H1 (cell line): ENCODE results near the gene MPZ. TPM values are rescaled to one million over a fixed set of nuclear protein-coding genes. Genes with fewer than 3 reads are reported as not detected.

Experiments
- CTCF ChIA-PET: fragments of 300-600 bp; sonication (Branson Sonifier 250); formaldehyde crosslinking; loops from one replicate; lab custom pipeline; 2021; ENCODE audit not compliant: partially characterized antibody; lab: Charles Lee
- POLR2A ChIA-PET: fragments of 300-600 bp; sonication (Branson Sonifier 250); formaldehyde crosslinking; loops from one replicate; lab custom pipeline; 2021; ENCODE audit warnings: inconsistent platforms; ENCODE audit not compliant: partially characterized antibody; lab: Charles Lee
- DNase-seq, 2 experiments: peaks; one replicate each; pipeline versions ENCODE4 v3.0.0 to v3.0.0-alpha.2; 2010 to 2022; ENCODE audit warnings: low spot score in 2 of 2, low read depth in 1 of 2, mixed read lengths in 1 of 2
- FAIRE-seq: peaks from 2 replicates; lab custom pipeline; 2011; peaks lifted over from hg19 to GRCh38; lab: Jason Lieb, UNC
- H2AFZ ChIP-seq: 2 replicates; pipeline ENCODE4 v1.8.1; 2012; ENCODE audit warnings: low read length, inconsistent platforms
- H2AK5ac ChIP-seq: 2 replicates; pipeline ENCODE4 v1.6.1; 2013; ENCODE audit warnings: low read depth, low read length
- H2BK120ac ChIP-seq: replicated peaks from 2 replicates; pipeline ENCODE3; 2013; ENCODE audit warnings: low read depth, low read length, inconsistent platforms
- H2BK12ac ChIP-seq: 2 replicates; pipeline ENCODE4 v1.6.1; 2013; ENCODE audit warnings: low read depth, low read length
- H2BK15ac ChIP-seq: 2 replicates; pipeline ENCODE4 v1.6.1; 2013; ENCODE audit warnings: low read length
- H2BK20ac ChIP-seq: 2 replicates; pipeline ENCODE4 v1.6.1; 2013; ENCODE audit warnings: low read length
- H2BK5ac ChIP-seq: 2 replicates; pipeline ENCODE4 v1.6.1; 2013; ENCODE audit warnings: low read depth, low read length
- H3K14ac ChIP-seq: 2 replicates; pipeline ENCODE4 v1.6.1; 2013; ENCODE audit warnings: inconsistent platforms; ENCODE audit not compliant: insufficient read length
- H3K18ac ChIP-seq: 2 replicates; pipeline ENCODE4 v1.6.1; 2013; ENCODE audit warnings: low read length; ENCODE audit errors: extremely low read depth
- H3K23ac ChIP-seq: 2 replicates; pipeline ENCODE4 v1.6.1; 2013; ENCODE audit warnings: inconsistent platforms; ENCODE audit not compliant: insufficient read length
- H3K23me2 ChIP-seq: 2 replicates; pipeline ENCODE4 v1.6.1; 2013; ENCODE audit warnings: low read depth, low read length
- H3K27ac ChIP-seq: 2 replicates; pipeline ENCODE4 v1.6.1; 2011; ENCODE audit warnings: low read depth, low read length, inconsistent platforms
- H3K27me3 ChIP-seq, 4 experiments: replicated peaks in 1 of 4; 1 replicate in 1 of 4; 2 replicates in 3 of 4; pipeline versions ENCODE4 v1.6.1 to v1.8.1; 2011 to 2013; ENCODE audit warnings: low read length in 3 of 4, mild to moderate bottlenecking in 3 of 4, inconsistent platforms in 2 of 4, mixed read lengths in 2 of 4, moderate library complexity in 1 of 4; ENCODE audit not compliant: control insufficient read depth in 3 of 4, insufficient read depth in 3 of 4; ENCODE audit errors: extremely low read depth in 1 of 4
- H3K36me3 ChIP-seq, 4 experiments: 2 replicates each; pipeline versions ENCODE4 v1.6.1 to v1.8.1; 2011 to 2013; ENCODE audit warnings: mild to moderate bottlenecking in 4 of 4, low read length in 3 of 4, moderate library complexity in 2 of 4, control low read depth in 1 of 4, inconsistent platforms in 1 of 4; ENCODE audit not compliant: insufficient read depth in 4 of 4, control insufficient read depth in 2 of 4
- H3K4ac ChIP-seq: replicated peaks from 2 replicates; pipeline ENCODE3; 2013; ENCODE audit warnings: low read length, low read depth, mixed read lengths, inconsistent platforms; ENCODE audit not compliant: insufficient read length
- H3K4me1 ChIP-seq, 4 experiments: replicated peaks in 1 of 4; 1 replicate in 1 of 4; 2 replicates in 3 of 4; pipeline versions ENCODE4 v1.6.1 to v1.8.1; 2011 to 2013; ENCODE audit warnings: low read length in 3 of 4, inconsistent platforms in 2 of 4, mixed read lengths in 1 of 4; ENCODE audit not compliant: insufficient read depth in 4 of 4, control insufficient read depth in 3 of 4
- H3K4me2 ChIP-seq, 2 experiments: 2 replicates each; pipeline versions ENCODE4 v1.6.1 to v1.8.1; 2011 to 2013; ENCODE audit warnings: low read depth in 2 of 2, low read length in 2 of 2, control low read depth in 1 of 2, inconsistent platforms in 1 of 2, mild to moderate bottlenecking in 1 of 2; ENCODE audit not compliant: insufficient read depth in 1 of 2
- H3K4me3 ChIP-seq, 4 experiments: fragments of 200-600, 300-600 bp in 1 of 4; sonication (generic), shearing (Covaris generic), sonication (Bioruptor Twin) in 1 of 4; 2 replicates each; pipeline versions ENCODE4 v1.5.1 to v1.8.1; 2011 to 2016; ENCODE audit warnings: low read length in 4 of 4, low read depth in 3 of 4, control low read depth in 2 of 4, inconsistent platforms in 2 of 4, mild to moderate bottlenecking in 2 of 4, mixed read lengths in 1 of 4, moderate library complexity in 1 of 4; ENCODE audit not compliant: insufficient read depth in 2 of 4; ENCODE audit errors: extremely low read depth in 1 of 4
- H3K56ac ChIP-seq: replicated peaks from 2 replicates; pipeline ENCODE3; 2013; ENCODE audit warnings: low read depth, mild to moderate bottlenecking, mixed read lengths, low read length, inconsistent platforms; ENCODE audit not compliant: insufficient read length
- H3K79me1 ChIP-seq: 2 replicates; pipeline ENCODE4 v1.6.1; 2013; ENCODE audit warnings: low read depth, low read length, control low read depth
- H3K79me2 ChIP-seq, 2 experiments: 2 replicates each; pipeline versions ENCODE4 v1.6.1 to v1.8.1; 2012 to 2013; ENCODE audit warnings: low read length in 2 of 2, mild to moderate bottlenecking in 2 of 2, inconsistent platforms in 1 of 2; ENCODE audit not compliant: insufficient read depth in 2 of 2, control insufficient read depth in 1 of 2
- H3K9ac ChIP-seq, 4 experiments: replicated peaks in 1 of 4; 1 replicate in 1 of 4; 2 replicates in 3 of 4; pipeline versions ENCODE4 v1.6.1 to v1.8.1; 2011 to 2013; ENCODE audit warnings: low read depth in 3 of 4, low read length in 3 of 4, control low read depth in 2 of 4, mild to moderate bottlenecking in 2 of 4, moderate library complexity in 2 of 4, inconsistent platforms in 1 of 4; ENCODE audit errors: extremely low read depth in 1 of 4
- H3K9me3 ChIP-seq, 2 experiments: 2 replicates each; pipeline versions ENCODE4 v1.6.1 to v1.8.1; 2012 to 2013; ENCODE audit warnings: mild to moderate bottlenecking in 2 of 2, moderate library complexity in 2 of 2, control low read depth in 1 of 2, inconsistent platforms in 1 of 2, low read depth in 1 of 2, low read length in 1 of 2, mixed read lengths in 1 of 2; ENCODE audit not compliant: insufficient read depth in 2 of 2
- H4K20me1 ChIP-seq, 2 experiments: replicated peaks in 1 of 2; 2 replicates each; pipeline versions ENCODE3 to v1.8.1; 2011 to 2013; ENCODE audit warnings: inconsistent platforms in 2 of 2, low read length in 2 of 2, mild to moderate bottlenecking in 1 of 2; ENCODE audit not compliant: insufficient read depth in 2 of 2, control insufficient read depth in 1 of 2
- H4K5ac ChIP-seq: 2 replicates; pipeline ENCODE4 v1.6.1; 2013; ENCODE audit warnings: low read length, low read depth, mixed read lengths, inconsistent platforms; ENCODE audit not compliant: insufficient read length
- H4K8ac ChIP-seq: 2 replicates; pipeline ENCODE4 v1.8.0; 2013; ENCODE audit warnings: mild to moderate bottlenecking, moderate library complexity, low read length, inconsistent platforms; ENCODE audit not compliant: insufficient read depth; ENCODE audit errors: extremely low read depth
- H4K91ac ChIP-seq: replicated peaks from 2 replicates; pipeline ENCODE3; 2013; ENCODE audit warnings: low read length, mixed read lengths, inconsistent platforms; ENCODE audit not compliant: insufficient read length
- BCL11A ChIP-seq, 2 experiments: IDR thresholded peaks; one replicate each; pipeline ENCODE4 v1.6.1; 2011; ENCODE audit warnings: low read depth in 2 of 2, low read length in 2 of 2, mild to moderate bottlenecking in 2 of 2
- CBX8 ChIP-seq: fragments of 300-800, 300-1000 bp; sonication (generic); IDR thresholded peaks from 2 replicates; pipeline ENCODE4 v1.7.1; 2016; ENCODE audit warnings: low read depth, low read length, borderline replicate concordance
- EGR1 ChIP-seq: IDR thresholded peaks from 2 replicates; pipeline ENCODE4 v1.6.1; 2011; ENCODE audit warnings: low read depth, low read length, borderline replicate concordance
- GABPA ChIP-seq: IDR thresholded peaks from 2 replicates; pipeline ENCODE4 v1.6.1; 2011; ENCODE audit warnings: mild to moderate bottlenecking, low read length, moderate library complexity, borderline replicate concordance; ENCODE audit not compliant: insufficient read depth
- NANOG ChIP-seq: IDR thresholded peaks from 2 replicates; pipeline ENCODE4 v1.6.1; 2011; ENCODE audit warnings: low read length, low read depth, mild to moderate bottlenecking, inconsistent platforms; ENCODE audit not compliant: insufficient read depth, poor library complexity, severe bottlenecking
- RBBP5 ChIP-seq: IDR thresholded peaks from 2 replicates; pipeline ENCODE4 v1.7.1; 2012; ENCODE audit warnings: low read depth, mild to moderate bottlenecking, inconsistent platforms, low read length, moderate library complexity, borderline replicate concordance
- RXRA ChIP-seq: IDR thresholded peaks from 2 replicates; pipeline ENCODE4 v1.6.1; 2011; ENCODE audit warnings: low read depth, mild to moderate bottlenecking, low read length, moderate library complexity; ENCODE audit not compliant: insufficient read depth
- SIRT6 ChIP-seq: IDR thresholded peaks from one replicate; pipeline ENCODE4 v1.7.1; 2012; ENCODE audit warnings: low read length, inconsistent platforms
- USF2 ChIP-seq: IDR thresholded peaks from 2 replicates; pipeline ENCODE4 v1.6.1; 2011; ENCODE audit warnings: low read length, improper control_type of control experiment
- WGBS, 2 experiments: shearing (Covaris generic) in 1 of 2; methylation state at CpG; one replicate each; pipeline versions ENCODE4 v1.1.6 to v1.1.7; 2013 to 2015; ENCODE audit warnings: low lambda C conversion rate in 2 of 2, mixed read lengths in 2 of 2, inconsistent platforms in 1 of 2, low coverage in 1 of 2, missing lambda C conversion rate in 1 of 2; ENCODE audit not compliant: insufficient replicate concordance in 2 of 2, insufficient coverage in 1 of 2, insufficient read length in 1 of 2; ENCODE audit errors: extremely low coverage in 1 of 2, missing lambda C conversion rate in 1 of 2; 5-methylcytosine and 5-hydroxymethylcytosine counted together
- long read RNA-seq, 2 experiments: library from RNA in 1 of 2; library from capped mRNA in 1 of 2; stranded (forward); transcript quantifications; one replicate each; pipeline ENCODE4 v2.0.0, GENCODE V29; 2021; ENCODE audit warnings: inconsistent platforms in 1 of 2
- polyA minus RNA-seq, 3 experiments: library from RNA; depleted of rRNA, polyadenylated mRNA; stranded (reverse); fragments of >200 nt; gene quantifications; 1 replicate in 2 of 3; 2 replicates in 1 of 3; pipeline ENCODE4 v1.2.3, GENCODE V29; 2011
- polyA plus RNA-seq, 7 experiments: library from polyadenylated mRNA; depleted of rRNA in 3 of 7; stranded (reverse) in 5 of 7; unstranded in 2 of 7; fragments of >200 nt in 5 of 7; fragments of 200-250 nt in 2 of 7; gene quantifications; 1 replicate in 5 of 7; 2 replicates in 1 of 7; 4 replicates in 1 of 7; pipeline versions ENCODE4 v1.2.1 to v1.2.3, GENCODE V29; 2011 to 2013; ENCODE audit warnings: missing spikeins in 2 of 7, mixed read lengths in 2 of 7
- total RNA-seq: library from RNA; stranded (reverse); fragmentation: NEBNext Ultra II Directional; extraction: Animal tissue kit (Norgen Biotek cat#: 25700); gene quantifications from 2 replicates; pipeline ENCODE4 v1.2.1, GENCODE V29; 2021

Gene MPZ
- 4.1 and 6.1 TPM in 2 replicates for total RNA-seq
- 5.1 and 8.1 TPM in 2 replicates for polyA plus RNA-seq (2011; rRNA removed)
- polyA plus RNA-seq (2011; cell fraction: cytosol; rRNA removed): 4.9 TPM
- polyA plus RNA-seq (2011; cell fraction: nucleus; rRNA removed): 5.7 TPM
- 3.4 to 4.9 TPM (median 3.8 TPM) in 4 replicates for polyA plus RNA-seq (2012, experiment 1 of 2)
- polyA plus RNA-seq (2012, experiment 2 of 2): 2.4 TPM
- 5.7 TPM for polyA plus RNA-seq (2013, experiment 1 of 2)
- 5.1 TPM for polyA plus RNA-seq (2013, experiment 2 of 2)
- polyA minus RNA-seq (2011; rRNA and poly(A)+ RNA removed): 1.3 and 2.4 TPM in 2 replicates
- polyA minus RNA-seq (2011; cell fraction: cytosol; rRNA and poly(A)+ RNA removed): 6.1 TPM
- polyA minus RNA-seq (2011; cell fraction: nucleus; rRNA and poly(A)+ RNA removed): 1.7 TPM
- long read RNA-seq, experiment 1, partial matches to known transcripts: 0 of 1 reads
- long read RNA-seq, experiment 1, other reads (novel, unspliced or antisense): 1 of 1 reads
- long read RNA-seq, experiment 2, partial matches to known transcripts: 0 of 1 reads
- long read RNA-seq, experiment 2, other reads (novel, unspliced or antisense): 1 of 1 reads

GRCh38 chr1:161309868-161310267 lies at the start of gene MPZ:
MPZ (minus strand) TSS chr1:161309968; CDS start chr1:161309905, 63 bp downstream.
- Histone ChIP-seq H3K27me3 (no peaks in the 10 kb centered on the region; a peak in 1 of 7 replicates), H3K9ac (no peak within 1 kb of the TSS), H3K14ac (no peak within 1 kb of the TSS), H2BK120ac (no peak within 1 kb of the TSS), H2BK12ac (peak within 1 kb of the TSS; percentile 60; the same call in 1 of the 2 replicates), H3K79me2 (peaks cover 0 to 5% of the 10 kb centered on the region in 2 experiments; a peak in 2 of 4 replicates), H3K4me1 (peaks cover 3 to 12% (median 8%) of the 10 kb centered on the region in 4 experiments), H3K4me3 (no peak within 1 kb of the TSS), H3K9me3 (no peaks in the 10 kb centered on the region), H3K56ac (no peak within 1 kb of the TSS), H4K91ac (no peak within 1 kb of the TSS), H3K4ac (no peak within 1 kb of the TSS), H3K23ac (no peak within 1 kb of the TSS), H3K79me1 (0 out of 2 replicates have a peak, but pooled peaks cover 3% of the 10 kb centered on the region), H3K36me3 (no peaks in the 10 kb centered on the region), H4K20me1 (no peaks in the 10 kb centered on the region), H3K27ac (no peak within 1 kb of the TSS), H2AK5ac (no peak within 1 kb of the TSS), H3K23me2 (peaks cover 12% of the 10 kb centered on the region; the same call in 1 of the 2 replicates), H2BK15ac (0 out of 2 replicates have a peak within 1 kb of the TSS, but pooled peaks have one; percentile 61), H2BK20ac (peak within 1 kb of the TSS; percentile 86; the same call in 1 of the 2 replicates), H3K18ac (no peak within 1 kb of the TSS), H4K5ac (no peak within 1 kb of the TSS), H4K8ac (peak within 1 kb of the TSS; percentile 35; the same call in 1 of the 2 replicates), H2BK5ac (no peak within 1 kb of the TSS), H2AFZ (0 out of 2 replicates have a peak within 1 kb of the TSS, but pooled peaks have one; percentile 45), H3K4me2 (no peak within 1 kb of the TSS)
- WGBS, 2 experiments: 100% methylated on average over 1 of the region's 2 CpGs; no CpG with 5 or more reads in 1 of the 2 experiments
- no peak for DNase-seq
- no peak for FAIRE-seq
- ChIA-PET CTCF (interaction anchor here (1.2 to 12.1 kb wide), 3 partner anchors 17 to 86 kb away, joined by 3 to 201 read pairs (median 83); partner anchors contain the start of genes APOA2, FCER1G and TOMM40L), POLR2A (no interaction called here)
- TF ChIP-seq NANOG: no peak
- TF ChIP-seq RXRA: no peak
- TF ChIP-seq EGR1: no peak
- TF ChIP-seq CBX8: no peak
- TF ChIP-seq GABPA: no peak
- TF ChIP-seq USF2: no peak
- no peak for TF ChIP-seq BCL11A (IDR thresholded peaks at IDR 0.05; ENCODE audit: low read depth in 2 of 2, low read length in 2 of 2)
- no peak for TF ChIP-seq SIRT6
- no peak for TF ChIP-seq RBBP5
